ENCODE measurements around the gene GALNT7.

The GALNT7 gene

DNA sequence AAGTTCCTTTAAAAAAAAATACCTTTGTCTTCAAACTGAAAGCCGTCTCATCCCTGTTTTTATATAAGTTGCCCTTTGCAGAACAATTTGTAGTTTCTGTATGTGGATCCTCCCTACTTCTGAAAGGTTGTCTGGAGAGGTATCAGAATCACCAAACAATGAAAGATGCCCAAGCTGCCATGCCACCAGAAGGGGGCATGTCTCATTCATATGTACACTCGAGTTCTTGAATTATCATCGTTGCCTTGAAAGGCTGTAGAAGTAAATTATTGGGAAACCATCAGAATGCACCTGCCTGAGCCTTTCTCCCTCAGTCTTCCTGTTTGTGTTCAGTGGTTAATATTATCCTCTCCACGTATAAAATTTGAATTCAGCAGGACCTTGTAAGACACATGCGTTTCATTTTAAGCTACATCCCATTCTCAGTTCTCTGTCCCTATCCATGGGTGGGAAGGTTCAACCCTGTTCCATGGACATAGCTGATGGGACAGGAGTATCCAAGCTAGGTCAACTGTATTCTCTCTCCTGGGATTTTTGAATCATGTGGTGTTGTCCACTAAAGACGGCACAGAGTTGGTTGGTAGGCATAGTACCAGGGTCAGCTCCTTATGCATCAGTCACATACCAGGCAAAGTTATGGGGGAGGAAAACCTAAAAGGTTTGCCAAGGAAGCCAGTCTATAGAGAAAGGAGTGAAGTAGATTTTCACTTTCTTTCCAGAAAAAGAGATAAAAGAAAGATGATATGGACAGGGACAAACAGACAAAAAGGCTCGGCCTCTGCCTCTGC is 24.0 kb downstream of the GALNT7 start:
- H3K4me2 ChIP-seq (ENCODE audit: low read depth, low read length, poor library complexity, severe bottlenecking), result no peak overlapping the region
- TF ChIP-seq, protein P1, sequence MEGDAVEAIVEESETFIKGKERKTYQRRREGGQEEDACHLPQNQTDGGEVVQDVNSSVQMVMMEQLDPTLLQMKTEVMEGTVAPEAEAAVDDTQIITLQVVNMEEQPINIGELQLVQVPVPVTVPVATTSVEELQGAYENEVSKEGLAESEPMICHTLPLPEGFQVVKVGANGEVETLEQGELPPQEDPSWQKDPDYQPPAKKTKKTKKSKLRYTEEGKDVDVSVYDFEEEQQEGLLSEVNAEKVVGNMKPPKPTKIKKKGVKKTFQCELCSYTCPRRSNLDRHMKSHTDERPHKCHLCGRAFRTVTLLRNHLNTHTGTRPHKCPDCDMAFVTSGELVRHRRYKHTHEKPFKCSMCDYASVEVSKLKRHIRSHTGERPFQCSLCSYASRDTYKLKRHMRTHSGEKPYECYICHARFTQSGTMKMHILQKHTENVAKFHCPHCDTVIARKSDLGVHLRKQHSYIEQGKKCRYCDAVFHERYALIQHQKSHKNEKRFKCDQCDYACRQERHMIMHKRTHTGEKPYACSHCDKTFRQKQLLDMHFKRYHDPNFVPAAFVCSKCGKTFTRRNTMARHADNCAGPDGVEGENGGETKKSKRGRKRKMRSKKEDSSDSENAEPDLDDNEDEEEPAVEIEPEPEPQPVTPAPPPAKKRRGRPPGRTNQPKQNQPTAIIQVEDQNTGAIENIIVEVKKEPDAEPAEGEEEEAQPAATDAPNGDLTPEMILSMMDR (IDR thresholded peaks at IDR 0.05; ENCODE audit: insufficient read depth, low read length, poor library complexity, severe bottlenecking), result peak; percentile 19
- TF ChIP-seq EZH2phosphoT487 (conservative IDR thresholded peaks at IDR 0.05; ENCODE audit: low read length), result no peak
- no peaks in the 10 kb centered on the region for H3K27me3 ChIP-seq (ENCODE audit: low read length)
- H2AFZ ChIP-seq (ENCODE audit: low read depth, low read length, severe bottlenecking), result no peak overlapping the region
- H3K79me2 ChIP-seq (ENCODE audit: insufficient read depth, low read length), result peaks cover 13% of the 10 kb centered on the region
- H4K20me1 ChIP-seq (ENCODE audit: low read depth, low read length), result peaks cover 23% of the 10 kb centered on the region
- H3K36me3 ChIP-seq (ENCODE audit: low read length), result no peaks in the 10 kb centered on the region
- no peaks in the 10 kb centered on the region for H3K9me3 ChIP-seq (ENCODE audit: insufficient read depth, low read length)
- no peak overlapping the region for H3K4me3 ChIP-seq (ENCODE audit: insufficient read depth, low read length, poor library complexity, severe bottlenecking)
- no peaks in the 10 kb centered on the region for H3F3A ChIP-seq (ENCODE audit: insufficient read depth)
- H3K9ac ChIP-seq (ENCODE audit: low read length), result no peak overlapping the region
- H3K9me2 ChIP-seq (replicated peaks; ENCODE audit: insufficient read depth, low read length), result no peaks in the 10 kb centered on the region
- no peak overlapping the region for H3K27ac ChIP-seq (ENCODE audit: low read depth, low read length)

- H2AFZ ChIP-seq (ENCODE audit: low read depth, low read length, severe bottlenecking), result no peak overlapping the region
- TF ChIP-seq, protein P1 (IDR thresholded peaks at IDR 0.05; ENCODE audit: insufficient read depth, low read length, poor library complexity, severe bottlenecking), result no peak
- TF ChIP-seq EZH2phosphoT487 (conservative IDR thresholded peaks at IDR 0.05; ENCODE audit: low read length), result no peak
Measured at GRCh38 chr4:173194157-173194556, 25.5 kb downstream of the GALNT7 start.

GRCh38 chr4:173195109-173195508 is 26.5 kb downstream of the GALNT7 start:
- H4K20me1 ChIP-seq (ENCODE audit: low read depth, low read length), result peaks cover 20% of the 10 kb centered on the region
- H3K27me3 ChIP-seq (ENCODE audit: low read length), result no peaks in the 10 kb centered on the region
- no peaks in the 10 kb centered on the region for H3K9me2 ChIP-seq (replicated peaks; ENCODE audit: insufficient read depth, low read length)
- peaks cover 13% of the 10 kb centered on the region for H3K79me2 ChIP-seq (ENCODE audit: insufficient read depth, low read length)
- no peak overlapping the region for H3K4me3 ChIP-seq (ENCODE audit: insufficient read depth, low read length, poor library complexity, severe bottlenecking)
- no peaks in the 10 kb centered on the region for H3K9me3 ChIP-seq (ENCODE audit: insufficient read depth, low read length)
- H2AFZ ChIP-seq (ENCODE audit: low read depth, low read length, severe bottlenecking), result no peak overlapping the region
- no peak overlapping the region for H3K9ac ChIP-seq (ENCODE audit: low read length)
- no peak for TF ChIP-seq EZH2phosphoT487 (conservative IDR thresholded peaks at IDR 0.05; ENCODE audit: low read length)
- TF ChIP-seq, protein P1 (IDR thresholded peaks at IDR 0.05; ENCODE audit: insufficient read depth, low read length, poor library complexity, severe bottlenecking), result no peak
- H3F3A ChIP-seq (ENCODE audit: insufficient read depth), result no peaks in the 10 kb centered on the region
- H3K27ac ChIP-seq (ENCODE audit: low read depth, low read length), result no peak overlapping the region
- H3K4me2 ChIP-seq (ENCODE audit: low read depth, low read length, poor library complexity, severe bottlenecking), result no peak overlapping the region
- H3K36me3 ChIP-seq (ENCODE audit: low read length), result no peaks in the 10 kb centered on the region

More at GRCh38 chr4:173194157-173194556, 25.5 kb downstream of the GALNT7 start:
- Histone ChIP-seq H3K79me2 (ENCODE audit: insufficient read depth, low read length) (peaks cover 13% of the 10 kb centered on the region), H3K4me3 (ENCODE audit: insufficient read depth, low read length, poor library complexity, severe bottlenecking) (no peak overlapping the region), H3K9ac (ENCODE audit: low read length) (no peak overlapping the region), H3K36me3 (ENCODE audit: low read length) (no peaks in the 10 kb centered on the region), H3F3A (ENCODE audit: insufficient read depth) (no peaks in the 10 kb centered on the region), H4K20me1 (ENCODE audit: low read depth, low read length) (peaks cover 20% of the 10 kb centered on the region), H3K27ac (ENCODE audit: low read depth, low read length) (no peak overlapping the region), H3K27me3 (ENCODE audit: low read length) (no peaks in the 10 kb centered on the region), H3K9me2 (replicated peaks; ENCODE audit: insufficient read depth, low read length) (no peaks in the 10 kb centered on the region), H3K9me3 (ENCODE audit: insufficient read depth, low read length) (no peaks in the 10 kb centered on the region), H3K4me2 (ENCODE audit: low read depth, low read length, poor library complexity, severe bottlenecking) (no peak overlapping the region)

Measured in SU-DHL-6 (cell line).